ENCODE results near the gene NRL.

GRCh38 chr14:24159777-24160498 is 45.2 kb upstream of the NRL start:
- 0 out of 2 replicates have a peak, but pooled peaks have one; percentile 29 for TF ChIP-seq POLR2A (IDR thresholded peaks at IDR 0.05; ENCODE audit: low read depth, low read length)
- TF ChIP-seq TAF1 (IDR thresholded peaks at IDR 0.05; ENCODE audit: low read depth, low read length): no peak
- no peak for TF ChIP-seq PAX5 (IDR thresholded peaks at IDR 0.05; ENCODE audit: insufficient read depth, low read length, severe bottlenecking)
- TF ChIP-seq POLR2AphosphoS5 (IDR thresholded peaks at IDR 0.05; ENCODE audit: low read depth, low read length): no peak; the same call in 1 of the 2 replicates
- no peak for TF ChIP-seq POU2F2 (IDR thresholded peaks at IDR 0.05; ENCODE audit: low read depth, low read length)
